Mesendoderm (in vitro differentiated cells): Measurements from ENCODE around the gene ANKRD60.

Experiments
- DNase-seq: peaks from one replicate; pipeline ENCODE4 v3.0.0; 2013
- H2AK5ac ChIP-seq: 2 replicates; pipeline ENCODE4 v1.6.1; 2013; ENCODE audit warnings: low read length, inconsistent platforms
- H2BK120ac ChIP-seq: 2 replicates; pipeline ENCODE4 v1.6.1; 2013; ENCODE audit warnings: low read depth, mild to moderate bottlenecking, low read length, moderate library complexity, mixed read lengths
- H2BK15ac ChIP-seq: replicated peaks from 2 replicates; pipeline ENCODE4 v1.6.1; 2013; ENCODE audit warnings: low read depth, mild to moderate bottlenecking, moderate library complexity
- H2BK5ac ChIP-seq: 2 replicates; pipeline ENCODE4 v1.6.1; 2013; ENCODE audit warnings: low read length, inconsistent platforms
- H3K18ac ChIP-seq: 2 replicates; pipeline ENCODE4 v1.6.1; 2013; ENCODE audit warnings: mild to moderate bottlenecking, low read length, mixed read lengths
- H3K23ac ChIP-seq: one replicate; pipeline ENCODE4 v1.6.1; 2013; ENCODE audit warnings: low read length
- H3K27ac ChIP-seq: 2 replicates; pipeline ENCODE4 v1.5.1; 2013; ENCODE audit warnings: low read depth, mild to moderate bottlenecking, inconsistent platforms, low read length, moderate library complexity
- H3K27me3 ChIP-seq: 2 replicates; pipeline ENCODE4 v1.6.1; 2013; ENCODE audit warnings: low read length, control low read depth, mild to moderate bottlenecking, inconsistent platforms; ENCODE audit not compliant: insufficient read depth, poor library complexity
- H3K36me3 ChIP-seq: 2 replicates; pipeline ENCODE4 v1.6.1; 2013; ENCODE audit warnings: low read length, inconsistent platforms; ENCODE audit not compliant: control insufficient read depth, insufficient read depth
- H3K4ac ChIP-seq: one replicate; pipeline ENCODE4 v1.6.1; 2013; ENCODE audit warnings: low read depth, mild to moderate bottlenecking, low read length, moderate library complexity
- H3K4me1 ChIP-seq: 2 replicates; pipeline ENCODE4 v1.6.1; 2013; ENCODE audit warnings: low read depth, low read length, inconsistent platforms; ENCODE audit not compliant: control insufficient read depth
- H3K4me2 ChIP-seq: 2 replicates; pipeline ENCODE4 v1.6.1; 2013; ENCODE audit warnings: low read length
- H3K4me3 ChIP-seq: 2 replicates; pipeline ENCODE4 v1.5.1; 2013; ENCODE audit warnings: mild to moderate bottlenecking, low read length
- H3K56ac ChIP-seq: one replicate; pipeline ENCODE4 v1.6.1; 2013; ENCODE audit warnings: low read length
- H3K79me1 ChIP-seq: 2 replicates; pipeline ENCODE4 v1.6.1; 2013; ENCODE audit warnings: low read length, inconsistent platforms
- H3K79me2 ChIP-seq: 2 replicates; pipeline ENCODE4 v1.6.1; 2013; ENCODE audit warnings: mild to moderate bottlenecking, low read length; ENCODE audit not compliant: control insufficient read depth, insufficient read depth
- H3K9ac ChIP-seq: 2 replicates; pipeline ENCODE4 v1.6.1; 2013; ENCODE audit warnings: low read length, inconsistent platforms
- H4K5ac ChIP-seq: one replicate; pipeline ENCODE4 v1.6.1; 2013; ENCODE audit warnings: low read length
- H4K8ac ChIP-seq: one replicate; pipeline ENCODE4 v1.6.1; 2013; ENCODE audit warnings: low read depth, mild to moderate bottlenecking, control low read depth, low read length, moderate library complexity
- WGBS: extraction: QIAGEN DNeasy Blood & Tissue Kit; methylation state at CpG from one replicate; pipeline ENCODE4 v1.1.7; 2013; ENCODE audit warnings: low lambda C conversion rate, missing lambda C conversion rate; ENCODE audit not compliant: insufficient coverage; ENCODE audit errors: extremely low coverage; 5-methylcytosine and 5-hydroxymethylcytosine counted together

Gene ANKRD60

GRCh38 chr20:58268936-58269619 lies 40.6 kb upstream of the ANKRD60 start:
- no peaks in the 10 kb centered on the region for H3K27me3 ChIP-seq
- H3K79me2 ChIP-seq = no peaks in the 10 kb centered on the region
- peaks cover 2% of the 10 kb centered on the region for H3K36me3 ChIP-seq
- no peak overlapping the region for H3K9ac ChIP-seq
- no peak for DNase-seq
- H3K18ac ChIP-seq = no peak overlapping the region
- peaks cover 4% of the 10 kb centered on the region for H3K79me1 ChIP-seq
- no peak overlapping the region for H4K8ac ChIP-seq
- no peak overlapping the region for H4K5ac ChIP-seq
- no peak overlapping the region for H2BK5ac ChIP-seq
- no peak overlapping the region for H3K4me2 ChIP-seq
- no peak overlapping the region for H2BK120ac ChIP-seq
- H2BK15ac ChIP-seq = no peak overlapping the region
- no peak overlapping the region for H3K27ac ChIP-seq
- H3K23ac ChIP-seq = no peak overlapping the region
- no peaks in the 10 kb centered on the region for H3K4me1 ChIP-seq
- no CpG with 5 or more reads among the region's 13 CpGs for WGBS
- no peak overlapping the region for H3K56ac ChIP-seq
- H3K4ac ChIP-seq = no peak overlapping the region
- H3K4me3 ChIP-seq = no peak overlapping the region
- H2AK5ac ChIP-seq = no peak overlapping the region

DNA sequence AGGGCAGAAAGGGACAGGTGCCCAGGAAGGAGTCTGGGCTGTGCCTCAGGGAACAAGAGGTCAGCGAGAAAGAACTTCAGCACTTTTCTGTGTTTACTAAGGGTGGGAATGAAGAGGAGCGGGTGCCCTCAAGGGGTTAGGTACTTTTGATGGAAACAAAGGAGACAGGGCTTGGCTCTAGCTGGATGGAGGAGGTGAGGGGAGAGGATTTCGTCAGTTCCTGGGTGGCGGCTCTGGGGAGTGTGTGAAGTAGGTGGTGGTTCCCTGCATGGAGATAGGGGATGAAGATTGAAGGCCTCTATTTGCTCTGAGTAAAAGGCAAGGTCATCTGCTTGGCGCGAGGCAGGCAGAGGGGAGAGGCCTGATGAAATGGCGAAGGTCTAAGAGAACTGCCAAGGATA lies 40.0 kb upstream of the ANKRD60 start:
- Histone ChIP-seq H3K79me1 (peaks cover 1% of the 10 kb centered on the region), H3K36me3 (peaks cover 2% of the 10 kb centered on the region), H3K56ac (no peak overlapping the region), H3K4me2 (no peak overlapping the region), H4K8ac (no peak overlapping the region), H4K5ac (no peak overlapping the region), H3K27ac (no peak overlapping the region), H2BK120ac (no peak overlapping the region), H2BK15ac (no peak overlapping the region), H3K18ac (no peak overlapping the region), H3K27me3 (no peaks in the 10 kb centered on the region), H3K79me2 (no peaks in the 10 kb centered on the region), H3K23ac (no peak overlapping the region), H2BK5ac (no peak overlapping the region), H3K9ac (no peak overlapping the region), H3K4me3 (no peak overlapping the region), H3K4me1 (no peaks in the 10 kb centered on the region), H2AK5ac (no peak overlapping the region), H3K4ac (no peak overlapping the region)
- DNase-seq = no peak
- WGBS = no CpG with 5 or more reads among the region's 7 CpGs

GRCh38 chr20:58267389-58268215 lies 39.1 kb upstream of the ANKRD60 start:
- H3K4me1 ChIP-seq = no peaks in the 10 kb centered on the region
- H3K4me2 ChIP-seq = no peak overlapping the region
- H3K9ac ChIP-seq = no peak overlapping the region
- no peak overlapping the region for H3K4ac ChIP-seq
- no peak for DNase-seq
- H4K8ac ChIP-seq = no peak overlapping the region
- no peak overlapping the region for H3K4me3 ChIP-seq
- no peak overlapping the region for H3K27ac ChIP-seq
- H3K79me1 ChIP-seq = no peaks in the 10 kb centered on the region
- no peak overlapping the region for H3K56ac ChIP-seq
- H3K36me3 ChIP-seq = peaks cover 2% of the 10 kb centered on the region
- no peaks in the 10 kb centered on the region for H3K79me2 ChIP-seq
- H4K5ac ChIP-seq = no peak overlapping the region
- no peak overlapping the region for H2BK5ac ChIP-seq
- no CpG with 5 or more reads among the region's 9 CpGs for WGBS
- no peak overlapping the region for H2AK5ac ChIP-seq
- no peak overlapping the region for H3K18ac ChIP-seq
- no peaks in the 10 kb centered on the region for H3K27me3 ChIP-seq
- no peak overlapping the region for H3K23ac ChIP-seq
- H2BK120ac ChIP-seq = no peak overlapping the region
- H2BK15ac ChIP-seq = no peak overlapping the region

DNA sequence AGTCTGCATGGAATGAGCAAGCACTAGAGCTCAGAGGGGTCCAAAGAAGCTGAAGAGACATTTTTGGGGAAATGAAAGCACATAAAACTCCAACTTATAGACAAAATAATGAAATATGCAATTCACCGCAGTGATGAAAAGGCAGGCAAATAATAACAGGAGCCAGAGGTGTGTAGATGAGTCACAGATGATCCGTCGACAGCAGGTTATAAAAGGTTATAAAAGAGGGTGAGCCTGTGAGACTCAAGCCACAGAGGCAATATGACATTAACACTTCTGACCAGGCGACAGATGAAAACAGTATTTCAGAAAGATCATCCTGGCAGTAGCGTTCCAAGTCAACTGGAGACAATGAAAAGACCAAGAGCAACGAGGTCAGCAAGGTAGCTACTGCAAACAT lies 35.8 kb upstream of the ANKRD60 start:
- Histone ChIP-seq H3K18ac (no peak overlapping the region), H2AK5ac (no peak overlapping the region), H2BK120ac (no peak overlapping the region), H3K36me3 (peaks cover 2% of the 10 kb centered on the region), H3K9ac (no peak overlapping the region), H2BK15ac (no peak overlapping the region), H3K56ac (no peak overlapping the region), H3K4me3 (no peak overlapping the region), H3K27me3 (no peaks in the 10 kb centered on the region), H3K79me1 (no peaks in the 10 kb centered on the region), H3K4me2 (no peak overlapping the region), H3K27ac (no peak overlapping the region), H3K23ac (no peak overlapping the region), H3K79me2 (no peaks in the 10 kb centered on the region), H3K4me1 (no peaks in the 10 kb centered on the region), H4K8ac (no peak overlapping the region), H2BK5ac (no peak overlapping the region), H4K5ac (no peak overlapping the region), H3K4ac (no peak overlapping the region)
- no peak for DNase-seq
- no CpG with 5 or more reads among the region's 6 CpGs for WGBS

DNA sequence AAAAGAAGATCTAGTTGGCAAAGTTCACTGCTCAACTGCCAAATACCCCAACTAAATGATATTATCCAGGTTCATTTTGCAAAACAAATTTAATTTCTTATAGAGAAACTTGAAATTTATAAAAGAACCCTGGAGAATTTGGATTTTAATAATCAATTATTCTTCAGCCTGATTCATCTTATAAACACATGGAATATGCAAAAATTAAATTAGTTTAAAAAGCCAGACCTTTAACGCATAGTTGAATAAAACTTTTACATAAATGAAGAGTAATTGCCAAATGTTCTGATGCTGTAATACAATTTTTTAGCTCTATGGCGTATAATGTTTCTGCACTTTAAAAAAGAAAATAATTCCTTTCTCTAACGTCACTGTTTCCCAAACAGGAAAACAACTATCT lies 33.2 kb upstream of the ANKRD60 start:
- Histone ChIP-seq H2AK5ac (no peak overlapping the region), H2BK120ac (no peak overlapping the region), H2BK15ac (no peak overlapping the region), H3K4me2 (no peak overlapping the region), H3K23ac (no peak overlapping the region), H3K4me3 (no peak overlapping the region), H3K36me3 (no peaks in the 10 kb centered on the region), H3K56ac (no peak overlapping the region), H3K27me3 (no peaks in the 10 kb centered on the region), H4K5ac (no peak overlapping the region), H3K4me1 (peaks cover 4% of the 10 kb centered on the region), H3K79me1 (no peaks in the 10 kb centered on the region), H2BK5ac (no peak overlapping the region), H3K27ac (no peak overlapping the region), H3K9ac (no peak overlapping the region), H3K4ac (no peak overlapping the region), H3K18ac (no peak overlapping the region), H4K8ac (no peak overlapping the region), H3K79me2 (no peaks in the 10 kb centered on the region)
- DNase-seq = no peak
- no CpG with 5 or more reads among the region's 3 CpGs for WGBS
